Left ventricle myocardium inferior (tissue), 1 donor: ENCODE results near the gene RXRA. TPM values are rescaled to one million over a fixed set of nuclear protein-coding genes. Genes with fewer than 3 reads are reported as not detected.

Experiments used
- DNase-seq: peaks from one replicate; pipeline ENCODE4 v3.0.0-alpha.2; 2020
- H3K27ac ChIP-seq: fragments of 200-600 bp; replicated peaks from 2 replicates; pipeline ENCODE4 v1.8.0; 2021
- H3K27me3 ChIP-seq: fragments of 200-600 bp; 2 replicates; pipeline ENCODE4 v1.8.0; 2021; ENCODE audit warnings: low read depth
- H3K36me3 ChIP-seq: fragments of 200-600 bp; 2 replicates; pipeline ENCODE4 v1.8.0; 2021
- H3K4me1 ChIP-seq: fragments of 200-600 bp; 2 replicates; pipeline ENCODE4 v1.8.0; 2021
- H3K4me3 ChIP-seq: fragments of 200-600 bp; 2 replicates; pipeline ENCODE4 v1.8.0; 2021; ENCODE audit warnings: mild to moderate bottlenecking, moderate library complexity
- H3K9me3 ChIP-seq: fragments of 200-600 bp; replicated peaks from 2 replicates; pipeline ENCODE4 v1.8.0; 2021
- intact Hi-C: fragments of 100-400 bp; cut with micrococcal nuclease; formaldehyde crosslinking; loops from one replicate; pipeline ENCODE4 v1.11.0; 2022
- total RNA-seq: library from RNA; stranded (reverse); fragmentation: NEBNext Ultra II Directional; extraction: Animal tissue kit (Norgen Biotek cat#: 25700); gene quantifications from one replicate; pipeline ENCODE4 v1.2.1, GENCODE V29; 2021
- TF ChIP-seq, protein P1 (sequence below): fragments of 200-600 bp; IDR thresholded peaks from 2 replicates; pipeline ENCODE4 v1.8.0; 2021; ENCODE audit warnings: antibody characterized with exemption, mild to moderate bottlenecking, borderline replicate concordance
- donor health status: DM: no; HTN: yes; CAD: no; lungs with severe emphysema.

The RXRA gene
- total RNA-seq, 1 donor from 2014 or later, result 57.1 TPM

DNA sequence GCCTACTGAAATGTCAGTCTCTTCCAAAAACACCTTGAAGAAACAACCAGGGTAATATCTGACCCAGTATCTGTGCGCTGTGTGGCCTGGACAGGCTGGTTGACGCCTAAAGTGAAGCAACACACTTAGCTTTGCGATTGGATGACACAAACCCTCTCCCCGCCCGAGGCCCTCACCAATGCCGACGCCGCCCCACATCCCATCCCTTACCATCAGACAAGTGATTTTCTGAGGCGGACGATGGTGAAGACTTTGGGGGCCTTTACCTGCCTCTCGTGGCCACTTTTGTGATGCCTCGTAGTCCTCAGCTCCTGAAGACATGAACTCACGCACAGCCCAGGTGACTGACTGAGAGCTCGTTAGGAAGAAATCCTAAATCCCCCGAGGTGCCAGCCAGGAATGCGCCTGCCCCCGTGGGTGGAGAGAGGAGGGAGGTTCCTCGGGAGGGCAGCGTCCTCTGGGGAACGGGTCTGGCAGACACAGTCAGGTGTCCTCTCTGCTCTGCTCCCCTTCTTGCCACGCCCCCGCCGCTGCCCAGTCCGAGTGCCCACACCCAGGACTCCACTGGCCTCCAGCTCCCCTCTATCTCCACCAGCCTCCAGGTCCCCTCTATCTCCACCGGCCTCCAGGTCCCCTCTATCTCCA is 31.0 kb upstream of the RXRA start:
- peak; percentile 7 for DNase-seq
- H3K4me1 ChIP-seq, result peaks cover 27% of the 10 kb centered on the region

DNA sequence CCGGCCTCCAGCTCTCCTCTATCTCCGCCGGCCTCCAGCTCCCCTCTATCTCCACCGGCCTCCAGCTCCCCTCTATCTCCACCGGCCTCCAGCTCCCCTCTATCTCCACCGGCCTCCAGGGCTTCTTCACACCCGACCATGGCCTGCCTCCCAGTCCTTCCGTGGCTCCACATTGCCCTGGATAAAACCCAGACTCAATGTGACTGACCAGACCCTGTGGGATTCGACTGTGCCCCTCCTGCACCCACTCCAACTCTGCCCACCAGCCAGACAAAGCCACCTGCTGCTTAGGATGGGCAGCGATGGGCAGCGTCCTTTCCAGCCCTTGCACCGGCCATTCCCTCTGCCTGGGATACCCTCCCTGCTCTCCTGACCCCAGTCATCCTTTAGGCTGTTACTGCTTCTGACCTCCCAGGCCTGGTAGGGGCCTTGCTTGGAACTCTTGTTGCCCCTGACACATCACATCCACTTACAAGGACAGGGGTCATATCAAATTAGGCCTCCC is 30.5 kb upstream of the RXRA start:
- H3K9me3 ChIP-seq, result no peaks in the 10 kb centered on the region
- H3K27me3 ChIP-seq, result no peaks in the 10 kb centered on the region
- DNase-seq, result peak; percentile 9
- peaks cover 27% of the 10 kb centered on the region for H3K4me1 ChIP-seq
- TF ChIP-seq, protein P1, sequence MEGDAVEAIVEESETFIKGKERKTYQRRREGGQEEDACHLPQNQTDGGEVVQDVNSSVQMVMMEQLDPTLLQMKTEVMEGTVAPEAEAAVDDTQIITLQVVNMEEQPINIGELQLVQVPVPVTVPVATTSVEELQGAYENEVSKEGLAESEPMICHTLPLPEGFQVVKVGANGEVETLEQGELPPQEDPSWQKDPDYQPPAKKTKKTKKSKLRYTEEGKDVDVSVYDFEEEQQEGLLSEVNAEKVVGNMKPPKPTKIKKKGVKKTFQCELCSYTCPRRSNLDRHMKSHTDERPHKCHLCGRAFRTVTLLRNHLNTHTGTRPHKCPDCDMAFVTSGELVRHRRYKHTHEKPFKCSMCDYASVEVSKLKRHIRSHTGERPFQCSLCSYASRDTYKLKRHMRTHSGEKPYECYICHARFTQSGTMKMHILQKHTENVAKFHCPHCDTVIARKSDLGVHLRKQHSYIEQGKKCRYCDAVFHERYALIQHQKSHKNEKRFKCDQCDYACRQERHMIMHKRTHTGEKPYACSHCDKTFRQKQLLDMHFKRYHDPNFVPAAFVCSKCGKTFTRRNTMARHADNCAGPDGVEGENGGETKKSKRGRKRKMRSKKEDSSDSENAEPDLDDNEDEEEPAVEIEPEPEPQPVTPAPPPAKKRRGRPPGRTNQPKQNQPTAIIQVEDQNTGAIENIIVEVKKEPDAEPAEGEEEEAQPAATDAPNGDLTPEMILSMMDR, result no peak
- H3K4me3 ChIP-seq, result no peak overlapping the region
- intact Hi-C loops, result no loop called here
- H3K27ac ChIP-seq, result no peak overlapping the region
- no peaks in the 10 kb centered on the region for H3K36me3 ChIP-seq

More for the DNA sequence above, 31.0 kb upstream of the RXRA start:
- H3K9me3 ChIP-seq, result no peaks in the 10 kb centered on the region
- H3K27ac ChIP-seq, result no peak overlapping the region
- intact Hi-C loops, result no loop called here
- H3K36me3 ChIP-seq, result no peaks in the 10 kb centered on the region
- H3K4me3 ChIP-seq, result no peak overlapping the region
- TF ChIP-seq, protein P1, result no peak
- H3K27me3 ChIP-seq, result no peaks in the 10 kb centered on the region

DNA sequence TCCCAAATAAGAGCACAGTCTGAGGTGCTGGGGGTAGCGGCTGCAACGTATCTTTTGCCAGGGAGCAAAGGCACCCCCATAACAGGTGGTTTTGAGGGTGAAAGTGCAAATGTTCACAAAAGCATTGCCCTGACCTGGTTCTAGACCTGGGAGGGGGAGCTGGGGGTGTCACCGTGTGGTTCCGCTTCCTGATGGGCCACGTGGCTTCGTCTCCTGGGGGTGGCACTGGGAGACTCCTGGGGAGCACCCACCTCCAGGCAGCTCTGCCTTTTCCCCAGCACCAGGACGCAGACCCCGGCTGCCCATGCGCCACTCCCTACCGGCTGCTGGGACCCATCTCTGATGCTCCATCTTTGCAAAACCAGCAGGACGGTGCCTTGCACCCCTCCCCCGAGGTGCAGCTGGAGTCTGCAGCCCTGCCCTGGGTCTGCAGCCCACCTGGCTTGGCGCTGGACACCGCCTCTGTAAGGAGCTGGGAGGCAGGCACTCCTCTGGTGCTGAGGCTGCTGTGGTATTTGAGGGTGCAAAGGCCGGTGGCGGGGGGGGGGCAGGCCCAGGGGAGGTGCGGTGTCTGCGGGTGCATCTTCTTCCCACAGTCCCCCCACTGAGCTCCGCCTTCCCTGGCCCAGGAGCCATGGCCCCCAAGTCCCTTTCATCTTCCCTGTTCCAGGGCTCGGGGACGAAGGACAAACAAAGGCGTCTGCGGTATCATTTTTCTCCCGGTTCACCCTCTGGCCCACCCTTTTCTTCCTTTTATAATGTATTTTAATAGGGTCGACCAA is 29.8 kb upstream of the RXRA start:
- no peaks in the 10 kb centered on the region for H3K9me3 ChIP-seq
- no peak overlapping the region for H3K27ac ChIP-seq
- peak; percentile 6 for DNase-seq
- no peaks in the 10 kb centered on the region for H3K27me3 ChIP-seq
- peaks cover 21% of the 10 kb centered on the region for H3K4me1 ChIP-seq
- intact Hi-C loops, result no loop called here
- H3K4me3 ChIP-seq, result no peak overlapping the region
- H3K36me3 ChIP-seq, result no peaks in the 10 kb centered on the region
- TF ChIP-seq, protein P1, result no peak

- Histone ChIP-seq H3K36me3 (no peaks in the 10 kb centered on the region), H3K9me3 (no peaks in the 10 kb centered on the region), H3K4me1 (peaks cover 19% of the 10 kb centered on the region), H3K27ac (no peak overlapping the region), H3K4me3 (no peak overlapping the region), H3K27me3 (no peaks in the 10 kb centered on the region)
- TF ChIP-seq, protein P1, result no peak
- DNase-seq, result peak; percentile 11
- intact Hi-C loops, result no loop called here
These were observed 29.2 kb upstream of the RXRA start for GRCh38 chr9:134297083-134297410.

DNA sequence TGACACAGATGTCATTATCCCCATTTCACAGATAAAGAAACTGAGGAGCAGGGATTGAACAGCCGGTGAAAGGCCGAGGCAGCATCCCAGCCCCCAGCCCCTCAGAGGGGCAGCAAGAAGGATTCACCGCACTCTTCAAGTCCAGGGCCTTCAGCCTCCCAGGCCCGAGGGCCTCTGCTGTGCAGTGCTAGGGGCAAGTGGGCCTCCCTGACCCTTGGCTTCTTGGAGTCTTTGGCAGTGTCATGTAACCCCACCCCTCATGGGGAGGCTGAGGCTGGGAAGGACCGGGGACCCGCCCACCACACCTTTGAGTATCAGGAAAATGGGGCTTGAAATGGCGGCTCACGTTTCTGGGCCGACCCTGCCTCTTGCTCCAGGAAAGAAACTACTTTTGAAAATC is 28.7 kb upstream of the RXRA start:
- intact Hi-C loops, result no loop called here
- Histone ChIP-seq H3K27ac (no peak overlapping the region), H3K36me3 (no peaks in the 10 kb centered on the region), H3K4me1 (peaks cover 19% of the 10 kb centered on the region), H3K4me3 (no peak overlapping the region), H3K9me3 (no peaks in the 10 kb centered on the region), H3K27me3 (no peaks in the 10 kb centered on the region)
- TF ChIP-seq, protein P1, result no peak
- DNase-seq, result peak; percentile 5
